Endodermal cell (in vitro differentiated cells): ENCODE measurements around the gene WIPF1. TPM values are rescaled to one million over a fixed set of nuclear protein-coding genes. Genes with fewer than 3 reads are reported as not detected.

Experiments
- DNase-seq: peaks from one replicate; pipeline ENCODE4 v3.0.0-alpha.2; 2017
- H3K27ac ChIP-seq: 2 replicates; pipeline ENCODE4 v1.5.1; 2013; ENCODE audit warnings: mild to moderate bottlenecking, low read depth, low read length, moderate library complexity
- H3K27me3 ChIP-seq: 2 replicates; pipeline ENCODE4 v1.6.1; 2013; ENCODE audit warnings: mild to moderate bottlenecking, low read length, moderate library complexity; ENCODE audit not compliant: insufficient read depth, control insufficient read depth, poor library complexity, severe bottlenecking
- H3K36me3 ChIP-seq: 2 replicates; pipeline ENCODE4 v1.7.0; 2013; ENCODE audit warnings: mild to moderate bottlenecking, low read length, moderate library complexity; ENCODE audit not compliant: control insufficient read depth, insufficient read depth
- H3K4me1 ChIP-seq: one replicate; pipeline ENCODE4 v1.7.0; 2013; ENCODE audit warnings: low read length; ENCODE audit not compliant: control insufficient read depth, insufficient read depth
- H3K4me3 ChIP-seq: 2 replicates; pipeline ENCODE4 v1.5.1; 2013; ENCODE audit warnings: mild to moderate bottlenecking, low read length, moderate library complexity
- H3K9ac ChIP-seq: 2 replicates; pipeline ENCODE4 v1.6.1; 2013; ENCODE audit warnings: mild to moderate bottlenecking, low read length, moderate library complexity; ENCODE audit not compliant: poor library complexity, severe bottlenecking; ENCODE audit errors: extremely low read depth
- H3K9me3 ChIP-seq: 2 replicates; pipeline ENCODE4 v1.6.1; 2013; ENCODE audit warnings: mild to moderate bottlenecking, low read length, moderate library complexity; ENCODE audit not compliant: control insufficient read depth
- H3K27ac Mint-ChIP-seq: 2 replicates; pipeline ENCODE4 v1.8.0; 2020; ENCODE audit warnings: mixed read lengths
- H3K27me3 Mint-ChIP-seq: 2 replicates; pipeline ENCODE4 v1.8.0; 2021; ENCODE audit warnings: mild to moderate bottlenecking, mixed read lengths; ENCODE audit not compliant: insufficient read depth
- H3K36me3 Mint-ChIP-seq: 2 replicates; pipeline ENCODE4 v1.8.0; 2020; ENCODE audit warnings: low read depth, mixed read lengths
- H3K4me1 Mint-ChIP-seq: 2 replicates; pipeline ENCODE4 v1.8.0; 2020; ENCODE audit warnings: mixed read lengths
- H3K4me3 Mint-ChIP-seq: 2 replicates; pipeline ENCODE4 v1.8.0; 2020; ENCODE audit warnings: mild to moderate bottlenecking, moderate library complexity, mixed read lengths
- H3K9me3 Mint-ChIP-seq: 2 replicates; pipeline ENCODE4 v1.8.0; 2020; ENCODE audit warnings: mild to moderate bottlenecking, mixed read lengths
- WGBS, 2 experiments: methylation state at CpG; one replicate each; pipeline versions ENCODE4 v1.1.5 to v1.1.7; 2013; ENCODE audit warnings: missing lambda C conversion rate in 2 of 2, mixed read lengths in 1 of 2; ENCODE audit not compliant: insufficient coverage in 1 of 2, insufficient read length in 1 of 2; 5-methylcytosine and 5-hydroxymethylcytosine counted together
- total RNA-seq, 2 donors: library from RNA; stranded (reverse); fragmentation: NEBNext Ultra II Directional in 1 of 2; extraction: Animal tissue kit (Norgen Biotek cat#: 25700) in 1 of 2; gene quantifications; 2 replicates in 1 of 2; 3 replicates in 1 of 2; pipeline ENCODE4 v1.2.1, GENCODE V29; 2021
- TF ChIP-seq, protein P1 (sequence below): fragments of 200-600 bp; sonication (generic); conservative IDR thresholded peaks from 2 replicates; pipeline ENCODE4 v1.5.0; 2021; ENCODE audit warnings: antibody characterized with exemption, mild to moderate bottlenecking

WIPF1 gene
- total RNA-seq, 2 donors from 2014 or later, result 21.5 to 28.5 TPM

DNA sequence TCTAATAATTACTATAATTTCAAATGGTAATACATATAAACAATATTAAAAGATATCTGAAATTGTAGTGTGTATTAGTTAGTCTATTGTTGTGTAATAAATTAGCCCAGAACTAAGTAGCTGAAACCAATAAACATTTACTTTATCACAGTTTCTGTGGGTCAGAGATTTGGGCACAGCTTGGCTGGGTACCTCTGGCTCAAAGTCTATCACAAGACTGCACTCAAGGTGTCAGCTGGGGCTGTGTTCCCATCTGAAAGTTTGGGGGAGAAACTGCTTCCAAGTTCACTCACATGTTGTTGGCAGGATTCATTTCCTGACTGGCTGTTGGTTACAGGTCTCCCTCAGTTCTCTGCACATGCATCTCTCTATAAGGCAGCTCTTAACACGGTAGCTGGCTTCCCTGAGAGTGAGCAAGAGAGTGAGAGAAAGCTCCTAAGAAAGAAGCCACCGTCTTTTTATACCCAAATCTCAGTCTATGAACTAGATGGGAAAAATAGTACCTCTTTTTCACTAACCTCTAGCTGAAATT is 25.6 kb upstream of the WIPF1 start:
- Mint-ChIP-seq H3K27me3 (no peaks in the 10 kb centered on the region), H3K4me3 (no peak overlapping the region), H3K9me3 (no peaks in the 10 kb centered on the region), H3K4me1 (no peaks in the 10 kb centered on the region), H3K36me3 (no peaks in the 10 kb centered on the region), H3K27ac (no peak overlapping the region)
- H3K9ac ChIP-seq, result no peak overlapping the region
- DNase-seq, result no peak
- no peak overlapping the region for H3K27ac ChIP-seq
- TF ChIP-seq, protein P1, sequence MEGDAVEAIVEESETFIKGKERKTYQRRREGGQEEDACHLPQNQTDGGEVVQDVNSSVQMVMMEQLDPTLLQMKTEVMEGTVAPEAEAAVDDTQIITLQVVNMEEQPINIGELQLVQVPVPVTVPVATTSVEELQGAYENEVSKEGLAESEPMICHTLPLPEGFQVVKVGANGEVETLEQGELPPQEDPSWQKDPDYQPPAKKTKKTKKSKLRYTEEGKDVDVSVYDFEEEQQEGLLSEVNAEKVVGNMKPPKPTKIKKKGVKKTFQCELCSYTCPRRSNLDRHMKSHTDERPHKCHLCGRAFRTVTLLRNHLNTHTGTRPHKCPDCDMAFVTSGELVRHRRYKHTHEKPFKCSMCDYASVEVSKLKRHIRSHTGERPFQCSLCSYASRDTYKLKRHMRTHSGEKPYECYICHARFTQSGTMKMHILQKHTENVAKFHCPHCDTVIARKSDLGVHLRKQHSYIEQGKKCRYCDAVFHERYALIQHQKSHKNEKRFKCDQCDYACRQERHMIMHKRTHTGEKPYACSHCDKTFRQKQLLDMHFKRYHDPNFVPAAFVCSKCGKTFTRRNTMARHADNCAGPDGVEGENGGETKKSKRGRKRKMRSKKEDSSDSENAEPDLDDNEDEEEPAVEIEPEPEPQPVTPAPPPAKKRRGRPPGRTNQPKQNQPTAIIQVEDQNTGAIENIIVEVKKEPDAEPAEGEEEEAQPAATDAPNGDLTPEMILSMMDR, result no peak
- H3K27me3 ChIP-seq, result no peaks in the 10 kb centered on the region
- H3K4me3 ChIP-seq, result no peak overlapping the region
- 80 to 82% methylated on average over 1 to 2 of the region's 2 CpGs for WGBS, 2 experiments
- no peaks in the 10 kb centered on the region for H3K9me3 ChIP-seq
- no peaks in the 10 kb centered on the region for H3K4me1 ChIP-seq
- H3K36me3 ChIP-seq, result no peaks in the 10 kb centered on the region

DNA sequence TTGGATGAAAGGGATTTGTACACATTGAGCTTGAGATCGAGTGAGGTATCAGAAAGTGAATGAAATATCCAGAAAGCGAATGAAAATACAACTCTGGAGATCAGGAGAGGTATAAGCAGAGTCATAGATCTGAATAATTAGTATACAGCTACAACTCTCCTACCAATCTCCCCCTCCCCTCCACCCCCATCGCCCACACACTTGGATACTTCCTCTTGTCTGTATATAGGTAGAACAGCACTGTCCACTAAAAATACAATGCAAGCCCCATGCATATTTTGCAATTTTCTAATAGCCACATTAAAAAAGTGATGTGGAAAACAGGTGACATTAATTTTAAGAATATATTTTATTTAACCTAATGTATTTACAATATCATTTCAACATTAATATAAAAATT is 23.7 kb upstream of the WIPF1 start:
- no peaks in the 10 kb centered on the region for H3K36me3 ChIP-seq
- H3K27me3 ChIP-seq, result no peaks in the 10 kb centered on the region
- no peaks in the 10 kb centered on the region for H3K4me1 ChIP-seq
- no peaks in the 10 kb centered on the region for H3K4me1 Mint-ChIP-seq
- no peak overlapping the region for H3K4me3 Mint-ChIP-seq
- no peaks in the 10 kb centered on the region for H3K36me3 Mint-ChIP-seq
- TF ChIP-seq, protein P1, result no peak
- no peak overlapping the region for H3K27ac ChIP-seq
- whole genome bisulfite sequencing, 2 experiments, result 93% methylated on average over 3 of the region's 3 CpGs; no CpG with 5 or more reads in 1 of the 2 experiments
- H3K9me3 ChIP-seq, result no peaks in the 10 kb centered on the region
- H3K4me3 ChIP-seq, result no peak overlapping the region
- no peak overlapping the region for H3K27ac Mint-ChIP-seq
- DNase-seq, result no peak
- no peak overlapping the region for H3K9ac ChIP-seq
- no peaks in the 10 kb centered on the region for H3K27me3 Mint-ChIP-seq
- H3K9me3 Mint-ChIP-seq, result no peaks in the 10 kb centered on the region

DNA sequence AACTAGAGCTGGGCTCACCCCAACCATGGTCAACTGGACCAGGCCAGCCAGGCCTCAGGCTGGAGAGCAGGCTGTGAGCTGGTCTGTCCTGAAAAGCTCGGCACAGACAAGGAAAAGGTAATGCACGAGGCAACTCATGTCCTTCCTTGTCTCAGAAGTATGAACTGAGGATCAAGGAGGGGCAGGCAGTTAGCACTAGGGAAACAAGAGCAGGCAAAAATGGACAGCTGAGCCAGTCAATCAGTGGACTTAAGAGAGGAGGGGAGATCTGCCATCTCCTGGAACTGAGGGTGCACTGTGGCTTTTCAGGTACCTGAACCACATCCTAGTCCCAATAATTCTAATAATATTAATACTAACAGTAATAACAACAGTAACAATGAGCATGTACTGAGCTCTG is 20.6 kb upstream of the WIPF1 start:
- Histone ChIP-seq H3K4me1 (peaks cover 4% of the 10 kb centered on the region), H3K36me3 (no peaks in the 10 kb centered on the region), H3K9me3 (no peaks in the 10 kb centered on the region), H3K27ac (no peak overlapping the region), H3K9ac (no peak overlapping the region), H3K27me3 (no peaks in the 10 kb centered on the region), H3K4me3 (no peak overlapping the region)
- no peak for DNase-seq
- Mint-ChIP-seq H3K9me3 (no peaks in the 10 kb centered on the region), H3K4me3 (no peak overlapping the region), H3K36me3 (no peaks in the 10 kb centered on the region), H3K4me1 (peaks cover 17% of the 10 kb centered on the region), H3K27me3 (no peaks in the 10 kb centered on the region), H3K27ac (no peak overlapping the region)
- TF ChIP-seq, protein P1, result no peak
- 91 to 100% methylated on average over 2 of the region's 2 CpGs for WGBS, 2 experiments
